SK-N-SH (cell line): ENCODE measurements around the gene SRGN.

Experiments used
- CTCF ChIP-seq: fragments of 200-600 bp; sonication (generic); IDR thresholded peaks from 2 replicates; pipeline ENCODE4 v1.6.1; 2017; ENCODE audit warnings: antibody characterized with exemption, mild to moderate bottlenecking, moderate library complexity
- EZH2phosphoT487 ChIP-seq: fragments of 200-600 bp; sonication (generic); IDR thresholded peaks from 2 replicates; pipeline ENCODE4 v1.6.1; 2017; ENCODE audit warnings: low read depth, mixed run types, mild to moderate bottlenecking, antibody characterized with exemption, moderate library complexity, borderline replicate concordance
- FOSL2 ChIP-seq: IDR thresholded peaks from 2 replicates; pipeline ENCODE4 v1.4.0; 2012; ENCODE audit warnings: low read depth, mild to moderate bottlenecking, moderate library complexity, borderline replicate concordance
- GABPA ChIP-seq: IDR thresholded peaks from 2 replicates; pipeline ENCODE4 v1.4.0; 2012; ENCODE audit warnings: low read depth, mild to moderate bottlenecking
- JUND ChIP-seq: IDR thresholded peaks from 2 replicates; pipeline ENCODE4 v1.4.0; 2012
- MAX ChIP-seq: IDR thresholded peaks from 2 replicates; pipeline ENCODE4 v1.4.0; 2012; ENCODE audit warnings: low read depth
- NRF1 ChIP-seq: IDR thresholded peaks from 2 replicates; pipeline ENCODE4 v1.6.1; 2012; ENCODE audit warnings: low read depth, mild to moderate bottlenecking, low read length
- POLR2AphosphoS5 ChIP-seq: IDR thresholded peaks from 2 replicates; pipeline ENCODE4 v1.6.1; 2012; ENCODE audit warnings: low read depth, low read length
- RCOR1 ChIP-seq: fragments of 150-350 bp; IDR thresholded peaks from 2 replicates; pipeline ENCODE4 v1.6.1; 2017; ENCODE audit warnings: antibody characterized with exemption, low read length
- RFX5 ChIP-seq: IDR thresholded peaks from 2 replicates; pipeline ENCODE4 v1.6.1; 2012; ENCODE audit warnings: mild to moderate bottlenecking, improper control_type of control experiment, low read length
- SIN3A ChIP-seq: IDR thresholded peaks from 2 replicates; pipeline ENCODE4 v1.6.1; 2012; ENCODE audit warnings: low read depth, mild to moderate bottlenecking, low read length, moderate library complexity, borderline replicate concordance
- YY1 ChIP-seq: IDR thresholded peaks from 2 replicates; pipeline ENCODE4 v1.4.0; 2012; ENCODE audit warnings: low read depth, mild to moderate bottlenecking

DNA sequence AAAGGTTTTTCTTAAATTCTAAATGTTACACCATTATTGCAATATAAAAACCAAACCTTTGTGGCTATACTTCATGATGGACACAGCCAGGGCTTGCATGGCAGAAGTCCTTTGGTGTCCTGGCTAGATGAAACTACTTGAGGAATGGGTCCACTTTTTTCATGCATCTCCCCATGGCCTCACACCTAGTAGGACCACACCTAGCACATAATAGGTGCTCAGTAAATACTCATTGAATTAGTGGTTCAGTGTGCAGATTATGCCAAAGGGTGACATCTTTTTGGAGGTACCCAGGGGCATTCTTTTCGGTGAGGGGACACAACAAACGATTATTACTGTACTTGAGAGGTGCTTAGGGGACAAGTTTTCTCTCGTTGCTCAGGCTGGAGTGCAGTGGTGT is 20.7 kb upstream of the SRGN start:
- TF ChIP-seq RFX5 (no peak), MAX (no peak), POLR2AphosphoS5 (no peak), RCOR1 (no peak), CTCF (no peak), GABPA (no peak), EZH2phosphoT487 (no peak), FOSL2 (no peak), JUND (no peak), NRF1 (no peak), SIN3A (no peak), YY1 (no peak)
